Tibial nerve (tissue), 4 donors: ENCODE data around the gene MRPL27. TPM values are rescaled to one million over a fixed set of nuclear protein-coding genes. Genes with fewer than 3 reads are reported as not detected.

Experiments
- DNase-seq, 2 donors: peaks; one replicate each; pipeline ENCODE4 v3.0.0-alpha.2; 2019; ENCODE audit warnings: low spot score in 2 of 2
- H3K27ac ChIP-seq, 4 donors: fragments of 200-600 bp; sonication (generic) in 3 of 4; one replicate each; pipeline ENCODE4 v1.5.1; 2017 to 2019; ENCODE audit warnings: mild to moderate bottlenecking in 1 of 4
- H3K27me3 ChIP-seq, 2 donors: fragments of 200-600 bp; sonication (generic) in 1 of 2; one replicate each; pipeline versions ENCODE4 v1.5.1 to v1.6.0; 2017 to 2019
- H3K36me3 ChIP-seq, 3 donors: fragments of 200-600 bp; sonication (generic); one replicate each; pipeline ENCODE4 v1.5.1; 2018 to 2019
- H3K4me1 ChIP-seq, 4 donors: fragments of 200-600 bp; sonication (generic) in 3 of 4; one replicate each; pipeline ENCODE4 v1.5.1; 2017 to 2019
- H3K4me3 ChIP-seq, 4 donors: fragments of 200-600 bp; sonication (generic) in 3 of 4; one replicate each; pipeline ENCODE4 v1.5.1; 2017 to 2019; ENCODE audit warnings: mild to moderate bottlenecking in 1 of 4, moderate library complexity in 1 of 4
- H3K9me3 ChIP-seq, 4 donors: fragments of 200-600 bp; sonication (generic) in 3 of 4; one replicate each; pipeline ENCODE4 v1.5.1; 2017 to 2019
- CTCF ChIP-seq, 5 experiments: fragments of 200-600 bp in 3 of 5; fragments of 450-650 bp in 2 of 5; sonication (generic) in 3 of 5; IDR thresholded peaks; one replicate each; pipeline ENCODE4 v1.5.1; 2016 to 2019; ENCODE audit warnings: antibody characterized with exemption in 5 of 5, mild to moderate bottlenecking in 3 of 5, moderate library complexity in 2 of 5
- EP300 ChIP-seq, 2 donors: sonication (generic); formaldehyde crosslinking; IDR thresholded peaks; one replicate each; pipeline ENCODE4 v1.6.1; 2017; ENCODE audit warnings: antibody characterized with exemption in 2 of 2, mild to moderate bottlenecking in 1 of 2
- POLR2A ChIP-seq, 2 donors: fragments of 450-650 bp; IDR thresholded peaks; one replicate each; pipeline ENCODE4 v1.6.1; 2017; ENCODE audit warnings: antibody characterized with exemption in 2 of 2, mild to moderate bottlenecking in 2 of 2, moderate library complexity in 2 of 2
- WGBS, 2 donors: methylation state at CpG; one replicate each; pipeline ENCODE4 v1.1.5; 2018; 5-methylcytosine and 5-hydroxymethylcytosine counted together
- total RNA-seq, 4 donors: library from RNA; depleted of rRNA; stranded (reverse); fragments of >200 nt; gene quantifications; one replicate each; pipeline ENCODE4 v1.1.0, GENCODE V29; 2016

Gene MRPL27
- total RNA-seq, 4 donors from 2014 or later: 32.4 to 45.9 (median 34.9) TPM

GRCh38 chr17:50382931-50383330 lies 9.9 kb upstream of the MRPL27 start:
- TF ChIP-seq POLR2A (IDR thresholded peaks at IDR 0.05): no peak
- no peak for TF ChIP-seq EP300 (IDR thresholded peaks at IDR 0.05)
- no peak for TF ChIP-seq CTCF (IDR thresholded peaks at IDR 0.05)
- Histone ChIP-seq H3K9me3 (no peaks in the 10 kb centered on the region), H3K36me3 (peaks cover 0 to 78% (median 46%) of the 10 kb centered on the region in 3 donors), H3K27ac (no peak overlapping the region), H3K27me3 (no peaks in the 10 kb centered on the region), H3K4me1 (peaks cover 0 to 5% (median 0%) of the 10 kb centered on the region in 4 donors), H3K4me3 (no peak overlapping the region)
- DNase-seq: no peak
- WGBS, 2 donors: 90% methylated on average over 12 of the region's 12 CpGs

- no peak for DNase-seq
- TF ChIP-seq POLR2A (IDR thresholded peaks at IDR 0.05) (no peak), EP300 (IDR thresholded peaks at IDR 0.05) (no peak), CTCF (IDR thresholded peaks at IDR 0.05) (no peak)
- H3K4me3 ChIP-seq: no peak overlapping the region
- H3K36me3 ChIP-seq: peaks cover 0 to 68% (median 40%) of the 10 kb centered on the region in 3 donors
- H3K4me1 ChIP-seq: peaks cover 0 to 5% (median 0%) of the 10 kb centered on the region in 4 donors
- no peak overlapping the region for H3K27ac ChIP-seq
- no peaks in the 10 kb centered on the region for H3K27me3 ChIP-seq
- H3K9me3 ChIP-seq: no peaks in the 10 kb centered on the region
- 47 to 57% methylated on average over 3 of the region's 3 CpGs for WGBS, 2 donors
Measured at GRCh38 chr17:50381920-50382319, 8.9 kb upstream of the MRPL27 start.

- no peaks in the 10 kb centered on the region for H3K9me3 ChIP-seq
- no peak overlapping the region for H3K4me3 ChIP-seq
- TF ChIP-seq EP300 (IDR thresholded peaks at IDR 0.05) (no peak), POLR2A (IDR thresholded peaks at IDR 0.05) (no peak), CTCF (IDR thresholded peaks at IDR 0.05) (no peak)
- H3K4me1 ChIP-seq: peaks cover 0 to 5% (median 0%) of the 10 kb centered on the region in 4 donors
- 67 to 72% methylated on average over 7 of the region's 7 CpGs for WGBS, 2 donors
- no peak overlapping the region for H3K27ac ChIP-seq
- DNase-seq: no peak
- peaks cover 0 to 62% (median 38%) of the 10 kb centered on the region in 3 donors for H3K36me3 ChIP-seq
- H3K27me3 ChIP-seq: no peaks in the 10 kb centered on the region
Measured at GRCh38 chr17:50381260-50381815, 8.4 kb upstream of the MRPL27 start.

GRCh38 chr17:50380369-50381259 lies 7.6 kb upstream of the MRPL27 start:
- no peak overlapping the region for H3K27ac ChIP-seq
- TF ChIP-seq CTCF (IDR thresholded peaks at IDR 0.05) (no peak), POLR2A (IDR thresholded peaks at IDR 0.05) (no peak), EP300 (IDR thresholded peaks at IDR 0.05) (no peak)
- H3K36me3 ChIP-seq: peaks cover 0 to 55% (median 31%) of the 10 kb centered on the region in 3 donors
- no peaks in the 10 kb centered on the region for H3K9me3 ChIP-seq
- WGBS, 2 donors: 82 to 91% methylated on average over 11 to 13 of the region's 13 CpGs
- H3K27me3 ChIP-seq: no peaks in the 10 kb centered on the region
- peaks cover 0 to 5% (median 0%) of the 10 kb centered on the region in 4 donors for H3K4me1 ChIP-seq
- no peak overlapping the region for H3K4me3 ChIP-seq
- no peak for DNase-seq
